GM23338 (cell line): ENCODE data around the gene NLGN1. TPM values are rescaled to one million over a fixed set of nuclear protein-coding genes. Genes with fewer than 3 reads are reported as not detected.

ENCODE experiments used
- ATAC-seq: fragments of 200-7000 bp; cut with Tn5 transposase; 3 replicates; pipeline ENCODE4 v1.9.1; 2020
- DNase-seq: peaks from one replicate; pipeline ENCODE4 v3.0.0-alpha.2; 2015; ENCODE audit warnings: low spot score
- H2AFZ ChIP-seq: fragments of 200-600 bp; sonication (generic); 2 replicates; pipeline ENCODE4 v1.8.0; 2016; ENCODE audit warnings: antibody characterized with exemption, mild to moderate bottlenecking, moderate library complexity
- H3F3A ChIP-seq: fragments of 200-600 bp; sonication (generic); replicated peaks from 2 replicates; pipeline ENCODE4 v1.8.0; 2017; ENCODE audit warnings: antibody characterized with exemption, mixed run types, low read depth
- H3K27ac ChIP-seq: fragments of 200-600 bp; sonication (generic); 2 replicates; pipeline ENCODE4 v1.6.1; 2016; ENCODE audit warnings: low read depth
- H3K27me3 ChIP-seq: fragments of 200-600 bp; sonication (generic); 2 replicates; pipeline ENCODE4 v1.8.0; 2016; ENCODE audit warnings: mild to moderate bottlenecking, mixed run types, moderate library complexity; ENCODE audit not compliant: insufficient read depth
- H3K36me3 ChIP-seq: fragments of 200-600 bp; sonication (generic); 2 replicates; pipeline ENCODE4 v1.8.0; 2016; ENCODE audit warnings: mild to moderate bottlenecking; ENCODE audit not compliant: insufficient read depth
- H3K4me1 ChIP-seq: fragments of 200-600 bp; sonication (generic); 2 replicates; pipeline ENCODE4 v1.8.0; 2016; ENCODE audit warnings: mild to moderate bottlenecking, moderate library complexity; ENCODE audit not compliant: insufficient read depth
- H3K4me2 ChIP-seq: fragments of 200-600 bp; sonication (generic); 2 replicates; pipeline ENCODE4 v1.7.1; 2017; ENCODE audit warnings: mixed run types
- H3K4me3 ChIP-seq: fragments of 200-600 bp; sonication (generic); 2 replicates; pipeline ENCODE4 v1.6.1; 2016; ENCODE audit warnings: mixed run types
- H3K79me2 ChIP-seq: fragments of 200-600 bp; sonication (generic); replicated peaks from 2 replicates; pipeline ENCODE4 v1.8.0; 2017; ENCODE audit warnings: mild to moderate bottlenecking; ENCODE audit not compliant: insufficient read depth
- H3K9me2 ChIP-seq: fragments of 200-600 bp; sonication (generic); 2 replicates; pipeline ENCODE4 v1.8.0; 2017; ENCODE audit not compliant: insufficient read depth
- H4K20me1 ChIP-seq: fragments of 200-600 bp; sonication (generic); replicated peaks from 2 replicates; pipeline ENCODE4 v1.8.0; 2017; ENCODE audit warnings: mild to moderate bottlenecking; ENCODE audit not compliant: insufficient read depth
- H3K27ac Mint-ChIP-seq: 2 replicates; pipeline ENCODE4 v1.8.0; 2020; ENCODE audit warnings: inconsistent platforms, mild to moderate bottlenecking, moderate library complexity, mixed read lengths
- H3K27me3 Mint-ChIP-seq: 3 replicates; pipeline ENCODE4 v1.8.0; 2022; ENCODE audit warnings: low read depth, mild to moderate bottlenecking, moderate library complexity, mixed read lengths, inconsistent platforms; ENCODE audit not compliant: insufficient read depth, poor library complexity
- H3K36me3 Mint-ChIP-seq: 3 replicates; pipeline ENCODE4 v1.8.0; 2021; ENCODE audit warnings: low read depth, mild to moderate bottlenecking, inconsistent platforms, moderate library complexity, mixed read lengths
- H3K4me1 Mint-ChIP-seq: 3 replicates; pipeline ENCODE4 v1.8.0; 2020; ENCODE audit warnings: mild to moderate bottlenecking, inconsistent platforms, mixed read lengths
- H3K4me3 Mint-ChIP-seq: 3 replicates; pipeline ENCODE4 v1.8.0; 2021; ENCODE audit warnings: moderate library complexity, mild to moderate bottlenecking, inconsistent platforms, mixed read lengths
- H3K9me3 Mint-ChIP-seq: 3 replicates; pipeline ENCODE4 v1.8.0; 2020; ENCODE audit warnings: moderate library complexity, mild to moderate bottlenecking, inconsistent platforms, mixed read lengths
- CREB1 ChIP-seq: fragments of 250-450 bp; sonication (Bioruptor Pico); IDR thresholded peaks from 2 replicates; pipeline ENCODE4 v1.5.0; 2020; ENCODE audit warnings: low read depth, mild to moderate bottlenecking, moderate library complexity
- CTCF ChIP-seq, 2 experiments: fragments of 200-600 bp in 1 of 2; sonication (generic) in 1 of 2; conservative IDR thresholded peaks; 2 replicates each; pipeline versions ENCODE4 v1.5.1 to v1.6.1; 2016 to 2017; ENCODE audit warnings: antibody characterized with exemption in 2 of 2, low read depth in 2 of 2, mild to moderate bottlenecking in 2 of 2, moderate library complexity in 1 of 2
- ETS1 ChIP-seq: IDR thresholded peaks from 2 replicates; pipeline ENCODE4 v1.6.1; 2016; ENCODE audit warnings: antibody characterized with exemption
- EZH2 ChIP-seq: fragments of 200-600 bp; sonication (generic); IDR thresholded peaks from one replicate; pipeline ENCODE4 v1.8.0; 2017; ENCODE audit warnings: antibody characterized with exemption, mild to moderate bottlenecking, low read depth; ENCODE audit not compliant: unreplicated experiment
- EZH2phosphoT487 ChIP-seq: fragments of 200-600 bp; sonication (generic); IDR thresholded peaks from one replicate; pipeline ENCODE4 v1.8.1; 2018; ENCODE audit warnings: antibody characterized with exemption; ENCODE audit not compliant: unreplicated experiment
- JUNB ChIP-seq: IDR thresholded peaks from one replicate; pipeline ENCODE4 v1.6.1; 2016; ENCODE audit warnings: antibody characterized with exemption; ENCODE audit not compliant: unreplicated experiment
- REST ChIP-seq: IDR thresholded peaks from one replicate; pipeline ENCODE4 v1.6.1; 2018; ENCODE audit warnings: antibody characterized with exemption; ENCODE audit not compliant: unreplicated experiment
- STAT1 ChIP-seq: IDR thresholded peaks from one replicate; pipeline ENCODE4 v1.6.1; 2016; ENCODE audit warnings: antibody characterized with exemption; ENCODE audit not compliant: unreplicated experiment
- ZNF114 ChIP-seq: fragments of 250-450 bp; sonication (Bioruptor Pico); IDR thresholded peaks from 2 replicates; pipeline ENCODE4 v1.5.0; 2020; ENCODE audit warnings: mild to moderate bottlenecking, moderate library complexity
- ZNF331 ChIP-seq: fragments of 250-450 bp; sonication (Bioruptor Pico); IDR thresholded peaks from 2 replicates; pipeline ENCODE4 v1.5.0; 2020; ENCODE audit warnings: low read depth, mild to moderate bottlenecking, moderate library complexity
- polyA plus RNA-seq: library from polyadenylated mRNA; unstranded; fragments of >200 nt; fragmentation: Nextera tagmentation; extraction: Ambion mirVana; gene quantifications from 2 replicates; pipeline ENCODE4 v1.2.1, GENCODE V29; 2016
- total RNA-seq: library from RNA; depleted of rRNA; stranded (reverse); fragments of >200 nt; shearing (Covaris generic); gene quantifications from 2 replicates; pipeline ENCODE4 v1.2.3, GENCODE V29; 2014

The NLGN1 gene
- total and polyA plus RNA-seq, 2 experiments from 2014 or later, result 6.5 to 18.6 TPM

GRCh38 chr3:173843060-173843459, 445.5 kb downstream of the NLGN1 start:
- DNase-seq, result no peak
- H3K27ac ChIP-seq, result no peak overlapping the region
- TF ChIP-seq STAT1 (no peak), CREB1 (CRISPR knock-in tag) (no peak), CTCF (conservative IDR thresholded peaks at IDR 0.05; ENCODE audit: low read depth in 2 of 2) (no peak), ETS1 (no peak), EZH2 (no peak), ZNF114 (CRISPR knock-in tag) (no peak), EZH2phosphoT487 (no peak), ZNF331 (CRISPR knock-in tag) (no peak), JUNB (no peak), REST (no peak)

More at GRCh38 chr3:173843060-173843459, 445.5 kb downstream of the NLGN1 start:
- Mint-ChIP-seq H3K4me3 (no peak overlapping the region), H3K9me3 (peaks cover 15% of the 10 kb centered on the region), H3K27me3 (peaks cover 2% of the 10 kb centered on the region), H3K36me3 (peaks cover 26% of the 10 kb centered on the region), H3K27ac (no peak overlapping the region), H3K4me1 (peaks cover 6% of the 10 kb centered on the region; the same call in 2 of the 3 replicates)
- Histone ChIP-seq H3K4me3 (no peak overlapping the region), H3K27me3 (no peaks in the 10 kb centered on the region), H3K4me1 (no peaks in the 10 kb centered on the region), H3K4me2 (no peak overlapping the region), H3K79me2 (no peaks in the 10 kb centered on the region), H2AFZ (no peak overlapping the region), H4K20me1 (no peaks in the 10 kb centered on the region), H3F3A (no peaks in the 10 kb centered on the region), H3K9me2 (0 out of 2 replicates have a peak, but pooled peaks cover 2% of the 10 kb centered on the region), H3K36me3 (no peaks in the 10 kb centered on the region)
- no peak for ATAC-seq
